Erythroblast (primary cell): Measurements from ENCODE around the gene FN3K.

ENCODE experiments used
- GATA1 ChIP-seq: IDR thresholded peaks from 2 replicates; pipeline ENCODE4 v1.6.1; 2011; ENCODE audit warnings: low read depth, mild to moderate bottlenecking, control low read depth, low read length, moderate library complexity
- POLR2A ChIP-seq: IDR thresholded peaks from 2 replicates; pipeline ENCODE4 v1.6.1; 2011; ENCODE audit warnings: mild to moderate bottlenecking, low read length

DNA sequence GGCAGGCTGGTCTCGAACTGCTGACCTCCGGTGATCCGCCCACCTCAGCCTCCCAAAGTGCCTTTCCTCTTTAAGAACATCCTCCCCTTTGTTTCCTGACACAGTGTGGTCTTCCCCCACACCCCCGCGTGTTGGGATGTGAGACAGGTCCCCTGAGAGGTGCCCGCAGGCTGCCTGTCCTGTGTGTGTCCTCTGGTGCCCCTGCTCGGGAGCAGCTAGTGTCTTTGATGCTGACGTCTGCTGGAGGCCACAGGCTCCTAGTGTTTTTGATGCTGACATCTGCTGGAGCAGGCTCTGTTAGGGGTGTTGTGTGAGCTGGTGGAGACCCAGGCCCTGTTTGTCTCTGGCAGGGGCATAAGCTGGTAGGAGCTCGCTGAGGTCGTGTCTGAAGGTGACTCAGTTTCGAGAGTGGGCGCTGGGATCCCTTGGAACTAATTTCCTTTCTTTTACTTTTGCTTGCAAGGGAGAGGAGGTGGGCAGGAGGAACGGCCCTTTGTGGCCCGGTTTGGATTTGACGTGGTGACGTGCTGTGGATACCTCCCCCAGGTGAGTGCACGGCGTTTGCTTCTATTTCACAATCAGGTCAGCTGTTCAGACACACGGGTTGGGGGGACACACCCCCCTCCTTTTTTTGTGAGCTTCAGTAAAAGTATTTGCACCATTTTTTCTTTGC is 12.9 kb upstream of the FN3K start:
- TF ChIP-seq POLR2A (no peak), GATA1 (no peak)
